Measurements from ENCODE around the gene CDH4. TPM values are rescaled to one million over a fixed set of nuclear protein-coding genes. Genes with fewer than 3 reads are reported as not detected.

The CDH4 gene
- total RNA-seq, 6 donors from 2014 or later: 0.20 to 1.0 (median 0.40) TPM; not detected in 1

DNA sequence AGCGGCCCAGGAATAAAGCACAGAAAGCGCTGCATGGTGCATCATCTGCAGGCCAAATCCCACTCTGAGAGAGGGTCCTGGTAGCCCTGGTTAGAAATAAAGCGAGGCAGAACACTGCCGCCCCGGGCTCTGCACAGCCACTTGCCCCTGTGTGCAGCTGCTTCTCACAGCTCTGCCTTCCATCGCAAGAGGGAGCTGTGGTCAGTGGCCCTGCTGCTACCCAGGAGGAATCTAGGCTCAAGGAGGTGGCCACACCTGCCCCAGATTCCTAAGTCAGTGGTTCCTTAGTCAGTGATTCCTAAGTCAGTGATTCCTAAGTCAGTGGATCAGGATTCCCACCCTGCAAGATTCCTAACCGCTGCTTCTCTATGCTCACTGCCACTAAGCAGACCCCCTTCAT lies 8.8 kb downstream of the CDH4 start:
- no peak overlapping the region for H3K27ac ChIP-seq
- TF ChIP-seq POLR2A (IDR thresholded peaks at IDR 0.05) (no peak), POLR2AphosphoS5 (IDR thresholded peaks at IDR 0.05) (no peak), EP300 (IDR thresholded peaks at IDR 0.05) (no peak)
- TF ChIP-seq, protein P1, sequence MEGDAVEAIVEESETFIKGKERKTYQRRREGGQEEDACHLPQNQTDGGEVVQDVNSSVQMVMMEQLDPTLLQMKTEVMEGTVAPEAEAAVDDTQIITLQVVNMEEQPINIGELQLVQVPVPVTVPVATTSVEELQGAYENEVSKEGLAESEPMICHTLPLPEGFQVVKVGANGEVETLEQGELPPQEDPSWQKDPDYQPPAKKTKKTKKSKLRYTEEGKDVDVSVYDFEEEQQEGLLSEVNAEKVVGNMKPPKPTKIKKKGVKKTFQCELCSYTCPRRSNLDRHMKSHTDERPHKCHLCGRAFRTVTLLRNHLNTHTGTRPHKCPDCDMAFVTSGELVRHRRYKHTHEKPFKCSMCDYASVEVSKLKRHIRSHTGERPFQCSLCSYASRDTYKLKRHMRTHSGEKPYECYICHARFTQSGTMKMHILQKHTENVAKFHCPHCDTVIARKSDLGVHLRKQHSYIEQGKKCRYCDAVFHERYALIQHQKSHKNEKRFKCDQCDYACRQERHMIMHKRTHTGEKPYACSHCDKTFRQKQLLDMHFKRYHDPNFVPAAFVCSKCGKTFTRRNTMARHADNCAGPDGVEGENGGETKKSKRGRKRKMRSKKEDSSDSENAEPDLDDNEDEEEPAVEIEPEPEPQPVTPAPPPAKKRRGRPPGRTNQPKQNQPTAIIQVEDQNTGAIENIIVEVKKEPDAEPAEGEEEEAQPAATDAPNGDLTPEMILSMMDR (IDR thresholded peaks at IDR 0.05): no peak
- H3K9me3 ChIP-seq: no peaks in the 10 kb centered on the region
- no peaks in the 10 kb centered on the region for H3K4me1 ChIP-seq
- no peaks in the 10 kb centered on the region for H3K27me3 ChIP-seq
- DNase-seq (no peak), ATAC-seq (ENCODE audit: low FRiP score in 2 of 2) (peak in 1 of 2 donors; percentile 35)
- no peaks in the 10 kb centered on the region for H3K36me3 ChIP-seq
- 66 to 72% methylated on average over 7 of the region's 7 CpGs for WGBS, 2 donors
- H3K4me3 ChIP-seq: no peak overlapping the region

DNA sequence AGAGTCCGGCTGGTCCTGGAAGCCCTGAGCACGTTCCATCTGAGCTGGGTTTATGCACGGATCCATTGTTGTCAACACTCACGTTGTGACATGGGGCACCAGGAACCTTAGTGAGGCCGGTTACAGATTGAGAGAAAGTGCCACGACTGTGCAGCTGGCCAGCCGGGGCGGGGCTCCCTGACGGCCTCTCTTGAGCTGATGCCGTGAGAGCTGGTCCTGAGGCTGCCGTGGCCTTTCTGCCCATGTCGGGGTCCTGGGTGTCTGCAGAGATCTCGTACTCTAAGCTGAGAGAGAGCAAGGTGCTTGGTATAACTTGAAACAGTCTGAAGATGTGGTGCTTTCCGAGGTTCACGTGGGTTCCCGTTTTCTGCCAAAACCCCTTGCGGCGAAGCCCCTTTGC lies 10.0 kb downstream of the CDH4 start:
- Histone ChIP-seq H3K27me3 (no peaks in the 10 kb centered on the region), H3K9me3 (no peaks in the 10 kb centered on the region), H3K27ac (no peak overlapping the region), H3K4me3 (no peak overlapping the region), H3K4me1 (no peaks in the 10 kb centered on the region), H3K36me3 (no peaks in the 10 kb centered on the region)
- peak in 1 of 2 donors; percentile 59 for DNase-seq
- ATAC-seq (ENCODE audit: low FRiP score in 2 of 2): no peak
- TF ChIP-seq EP300 (IDR thresholded peaks at IDR 0.05): no peak
- TF ChIP-seq POLR2A (IDR thresholded peaks at IDR 0.05): no peak
- TF ChIP-seq POLR2AphosphoS5 (IDR thresholded peaks at IDR 0.05): no peak
- TF ChIP-seq, protein P1 (IDR thresholded peaks at IDR 0.05): no peak
- 68 to 75% methylated on average over 17 to 18 of the region's 18 CpGs for WGBS, 2 donors

DNA sequence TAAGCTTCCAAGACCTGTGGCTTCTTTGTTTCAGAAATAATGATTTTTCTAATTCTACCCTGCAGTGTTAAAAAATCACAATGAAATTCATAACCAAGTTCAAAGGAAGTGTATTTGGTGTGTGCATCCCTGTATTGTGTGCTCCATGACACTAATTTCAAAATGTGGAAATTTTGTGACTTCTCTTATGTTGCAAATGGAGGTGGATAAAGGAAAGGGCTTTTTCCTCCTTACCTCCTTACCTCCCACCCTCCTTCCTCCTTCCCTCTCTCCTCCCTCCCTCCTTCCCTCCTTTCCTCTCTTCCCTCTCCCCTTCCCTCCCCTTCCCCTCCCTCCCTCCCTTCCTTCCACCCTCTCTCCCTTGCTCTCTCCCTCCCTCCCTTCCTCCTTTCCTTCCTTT lies 10.5 kb downstream of the CDH4 start:
- TF ChIP-seq, protein P1 (IDR thresholded peaks at IDR 0.05): no peak
- TF ChIP-seq POLR2A (IDR thresholded peaks at IDR 0.05) (no peak), POLR2AphosphoS5 (IDR thresholded peaks at IDR 0.05) (no peak), EP300 (IDR thresholded peaks at IDR 0.05) (no peak)
- no peaks in the 10 kb centered on the region for H3K9me3 ChIP-seq
- no peak overlapping the region for H3K4me3 ChIP-seq
- ATAC-seq (ENCODE audit: low FRiP score in 2 of 2): no peak
- H3K4me1 ChIP-seq: no peaks in the 10 kb centered on the region
- no peak overlapping the region for H3K27ac ChIP-seq
- no peaks in the 10 kb centered on the region for H3K36me3 ChIP-seq
- DNase-seq: no peak
- no peaks in the 10 kb centered on the region for H3K27me3 ChIP-seq

DNA sequence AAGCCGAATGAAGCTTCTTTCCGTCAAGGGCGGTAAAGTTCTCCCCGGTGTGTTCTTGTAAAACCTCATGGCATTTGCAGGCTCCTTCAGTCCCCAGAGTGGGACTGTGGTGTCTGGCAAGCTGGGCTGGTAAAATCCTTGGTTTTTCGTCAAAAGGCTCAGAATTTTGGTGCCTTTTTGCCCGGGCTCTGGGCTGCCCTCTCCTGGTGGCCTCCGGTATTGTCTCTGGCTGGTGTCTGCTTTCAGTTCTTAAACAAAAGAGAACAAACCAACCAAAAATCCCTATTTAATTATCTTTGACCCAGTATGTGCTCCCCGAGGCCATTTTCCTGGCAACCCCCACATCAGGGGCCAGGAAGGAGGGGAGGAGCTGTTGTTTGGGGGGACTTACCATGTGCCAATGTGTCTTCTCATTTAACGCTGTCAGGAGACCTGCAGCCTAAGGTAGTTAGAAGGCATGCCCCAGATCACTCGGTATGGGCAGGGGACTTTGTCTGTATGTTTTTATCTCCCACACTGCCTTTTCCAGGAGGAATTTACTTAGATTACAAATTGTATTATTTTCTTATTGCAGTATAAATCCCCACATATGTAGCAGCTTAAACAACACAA lies 11.1 kb downstream of the CDH4 start:
- no peaks in the 10 kb centered on the region for H3K27me3 ChIP-seq
- ATAC-seq (ENCODE audit: low FRiP score in 2 of 2): no peak
- no peaks in the 10 kb centered on the region for H3K36me3 ChIP-seq
- no peak overlapping the region for H3K27ac ChIP-seq
- no peaks in the 10 kb centered on the region for H3K9me3 ChIP-seq
- no peak for TF ChIP-seq POLR2A (IDR thresholded peaks at IDR 0.05)
- TF ChIP-seq, protein P1 (IDR thresholded peaks at IDR 0.05): peak; percentile 15 to 49 (median 38)
- 40 to 42% methylated on average over 10 of the region's 10 CpGs for WGBS, 2 donors
- no peak for DNase-seq
- H3K4me3 ChIP-seq: no peak overlapping the region
- H3K4me1 ChIP-seq: no peaks in the 10 kb centered on the region

DNA sequence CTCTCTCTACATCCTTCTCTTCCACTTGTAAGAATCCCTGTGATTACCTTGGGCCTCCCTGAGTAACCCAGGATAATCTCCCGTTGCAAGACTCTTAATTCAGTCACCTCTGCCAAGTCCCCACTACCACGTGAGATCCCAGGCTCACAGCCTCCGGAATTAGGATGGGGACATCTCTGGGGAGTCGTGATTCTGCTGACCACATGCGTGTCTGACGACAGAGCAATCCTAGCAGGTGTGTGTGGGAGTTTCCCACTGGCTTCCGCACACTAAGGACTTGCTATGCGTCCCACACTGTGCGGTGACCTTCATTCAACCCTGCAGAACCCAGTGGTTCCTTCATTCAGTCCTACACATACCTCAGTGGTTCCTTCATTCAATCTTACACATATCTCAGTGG lies 11.9 kb downstream of the CDH4 start:
- TF ChIP-seq EP300 (IDR thresholded peaks at IDR 0.05): no peak
- no peak for TF ChIP-seq POLR2AphosphoS5 (IDR thresholded peaks at IDR 0.05)
- no peak for TF ChIP-seq POLR2A (IDR thresholded peaks at IDR 0.05)
- TF ChIP-seq, protein P1 (IDR thresholded peaks at IDR 0.05): no peak
- 80 to 84% methylated on average over 9 of the region's 9 CpGs for WGBS, 2 donors
- H3K27ac ChIP-seq: no peak overlapping the region
- DNase-seq (no peak), ATAC-seq (ENCODE audit: low FRiP score in 2 of 2) (no peak)
- no peaks in the 10 kb centered on the region for H3K27me3 ChIP-seq
- no peaks in the 10 kb centered on the region for H3K9me3 ChIP-seq
- H3K4me1 ChIP-seq: no peaks in the 10 kb centered on the region
- no peaks in the 10 kb centered on the region for H3K36me3 ChIP-seq
- no peak overlapping the region for H3K4me3 ChIP-seq

Measured in upper lobe of left lung (tissue), 6 donors.